HG03520 (cell line): ENCODE results near the gene ITPR1.

Experiments
- ATAC-seq: cut with Tn5 transposase; IDR thresholded peaks from one replicate; pipeline ENCODE4 v1.9.1; 2021; ENCODE audit warnings: mild to moderate bottlenecking, moderate library complexity; ENCODE audit not compliant: unreplicated experiment

ITPR1 gene

DNA sequence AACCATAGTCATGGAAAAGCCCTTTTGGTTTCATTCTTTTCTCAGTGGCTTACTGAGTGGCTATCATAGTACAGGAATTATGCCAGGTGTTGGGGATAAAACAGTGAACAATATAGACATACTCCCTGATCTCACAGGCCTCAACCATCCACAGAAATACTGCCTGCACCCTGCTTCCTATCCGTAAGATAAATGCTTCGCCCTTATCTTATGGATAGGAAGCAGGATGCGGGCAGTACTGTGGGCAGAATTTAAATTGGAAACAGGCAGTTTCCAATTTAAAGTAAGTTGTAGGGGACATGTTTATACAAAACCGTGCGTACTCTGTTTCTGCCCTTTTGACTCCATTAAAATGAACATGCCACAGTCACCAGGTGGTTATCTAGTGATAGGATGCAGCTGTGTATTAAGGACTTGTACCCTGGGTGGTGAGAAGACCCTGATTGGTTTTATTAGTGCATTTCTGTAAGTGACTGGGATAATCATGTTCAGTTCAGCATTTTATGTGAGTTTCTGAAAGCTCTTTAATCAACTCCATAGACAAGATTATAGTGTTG is 344.3 kb downstream of the ITPR1 start:
- ATAC-seq: no peak

DNA sequence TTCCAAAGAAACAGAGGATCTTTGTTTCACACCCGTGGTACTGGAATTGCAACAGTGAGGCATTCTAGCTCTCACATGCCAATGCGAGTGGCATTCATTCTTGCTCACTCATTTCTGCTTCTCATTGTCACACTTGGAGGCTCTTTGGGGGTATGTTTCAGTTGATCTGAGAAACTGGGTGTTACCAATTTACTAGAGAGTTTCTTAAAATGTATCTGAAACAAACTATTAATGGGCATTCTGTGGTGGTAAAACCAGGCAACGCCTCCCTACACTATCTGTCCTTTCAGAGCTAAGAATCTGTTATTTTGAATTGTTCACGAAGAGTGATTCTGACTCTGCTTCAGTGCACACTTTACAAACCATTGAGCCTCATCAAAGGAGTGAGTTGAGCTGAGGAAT is 345.5 kb downstream of the ITPR1 start:
- ATAC-seq: peak; percentile 50

DNA sequence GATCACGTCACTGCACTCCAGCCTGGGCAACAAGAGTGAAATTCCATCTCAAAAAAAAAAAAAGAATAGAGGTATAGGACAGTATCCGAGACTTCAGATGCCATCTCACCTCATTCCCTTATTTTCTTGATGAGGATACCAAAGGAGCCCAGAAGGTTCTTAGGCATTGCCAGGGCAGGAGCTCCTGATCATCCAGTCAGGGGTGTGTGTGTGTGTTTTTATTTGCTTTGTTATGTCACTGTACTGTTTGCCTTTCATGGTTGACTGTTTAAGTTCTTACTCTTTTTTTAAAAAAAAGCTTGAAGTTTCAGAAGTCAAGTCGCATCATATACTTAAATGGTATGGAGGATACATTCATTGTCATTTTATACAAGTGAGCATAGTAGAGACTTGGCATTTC is 346.1 kb downstream of the ITPR1 start:
- ATAC-seq: no peak

- ATAC-seq: no peak
Observed at GRCh38 chr3:4841225-4841624, 348.1 kb downstream of the ITPR1 start.

GRCh38 chr3:4841776-4842440 is 348.8 kb downstream of the ITPR1 start:
- no peak for ATAC-seq

- ATAC-seq: no peak
Observed at GRCh38 chr3:4843619-4844018, 350.5 kb downstream of the ITPR1 start.

DNA sequence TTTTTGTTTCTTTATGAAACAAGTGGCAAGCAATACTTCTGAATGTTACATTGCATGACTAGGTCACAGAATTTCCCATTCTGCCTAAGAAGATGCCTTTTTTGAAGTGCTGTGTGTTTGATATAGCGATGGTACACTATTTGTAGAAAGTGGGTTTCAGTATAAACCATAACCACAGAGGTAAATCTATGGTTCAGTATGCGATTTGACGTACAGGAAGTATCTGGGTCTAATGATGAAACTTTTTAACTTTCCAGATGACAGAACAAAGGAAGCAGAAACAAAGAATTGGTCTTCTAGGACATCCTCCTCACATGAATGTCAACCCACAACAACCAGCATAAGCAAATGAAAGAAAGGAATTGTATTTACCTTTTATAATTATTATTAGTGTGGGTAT is 352.7 kb downstream of the ITPR1 start:
- ATAC-seq: peak; percentile 67

- no peak for ATAC-seq
Observed at GRCh38 chr3:4846543-4846942, 353.4 kb downstream of the ITPR1 start.

DNA sequence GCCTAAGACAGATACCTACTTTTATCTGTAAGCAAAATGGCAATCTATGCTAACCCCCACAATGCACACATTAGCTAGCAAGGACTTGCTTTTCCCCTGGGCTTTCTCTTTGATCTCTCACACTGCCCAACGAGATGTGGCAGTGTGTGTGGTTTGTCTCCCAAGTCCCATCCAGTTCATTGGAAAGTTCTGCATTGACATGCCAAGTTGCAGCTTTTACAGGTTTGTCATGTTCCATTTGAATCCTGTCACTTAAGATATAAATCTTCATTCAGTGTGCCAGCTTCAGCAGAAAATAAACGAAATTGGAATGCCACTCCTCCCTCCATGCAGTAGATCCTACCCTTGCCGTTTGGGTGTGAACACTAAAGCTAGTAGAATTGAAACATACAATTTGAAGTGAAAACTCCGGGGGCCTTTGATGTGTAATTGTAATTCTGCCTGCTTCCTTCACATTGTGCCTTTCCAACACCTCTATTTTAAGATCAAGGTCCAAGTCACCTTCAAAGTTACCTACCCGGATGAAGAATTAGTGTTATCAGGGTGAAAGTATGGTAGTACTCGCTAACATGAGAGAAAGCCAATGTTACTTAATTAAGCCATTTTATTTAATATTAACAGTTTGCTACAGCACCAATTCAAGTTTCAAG is 355.2 kb downstream of the ITPR1 start:
- no peak for ATAC-seq

DNA sequence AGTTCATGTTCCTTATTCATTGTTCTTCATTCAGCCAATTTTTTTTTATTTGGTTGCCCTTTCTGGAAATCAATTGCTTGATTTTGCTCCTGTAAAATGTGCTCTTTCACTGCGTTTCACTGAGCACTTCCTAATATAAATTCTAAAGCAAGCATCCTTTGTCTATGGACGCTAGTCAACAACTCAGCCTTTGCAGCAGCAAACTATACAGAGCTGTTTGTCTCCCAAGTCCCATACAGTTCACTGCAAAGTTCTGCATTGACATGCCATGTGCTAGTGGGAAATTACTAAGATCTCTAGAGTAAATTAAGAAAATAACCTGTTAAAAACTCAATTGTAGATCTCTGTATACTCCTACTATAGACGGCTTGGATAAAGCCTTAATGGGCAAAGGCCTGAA is 356.0 kb downstream of the ITPR1 start:
- no peak for ATAC-seq

DNA sequence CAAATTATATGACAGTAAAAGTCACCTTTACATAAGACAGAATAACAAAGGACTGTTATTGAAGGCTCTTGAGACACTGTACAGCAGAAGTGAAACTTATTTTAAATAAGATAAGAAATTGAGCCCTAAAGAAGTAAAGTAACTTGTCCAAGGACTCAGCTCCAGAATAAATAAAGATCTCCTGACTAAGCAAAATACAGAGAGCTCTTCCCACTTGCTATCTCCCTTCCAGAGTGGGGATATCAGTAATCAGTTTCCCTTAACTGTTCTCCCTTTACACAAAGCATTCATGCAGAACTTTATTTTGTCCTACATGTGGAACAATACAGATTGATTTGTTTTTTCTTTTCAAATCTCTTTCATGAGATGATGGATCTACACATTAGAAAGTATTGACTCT is 356.6 kb downstream of the ITPR1 start:
- no peak for ATAC-seq

GRCh38 chr3:4850211-4850927 is 357.2 kb downstream of the ITPR1 start:
- ATAC-seq: peak; percentile 42

DNA sequence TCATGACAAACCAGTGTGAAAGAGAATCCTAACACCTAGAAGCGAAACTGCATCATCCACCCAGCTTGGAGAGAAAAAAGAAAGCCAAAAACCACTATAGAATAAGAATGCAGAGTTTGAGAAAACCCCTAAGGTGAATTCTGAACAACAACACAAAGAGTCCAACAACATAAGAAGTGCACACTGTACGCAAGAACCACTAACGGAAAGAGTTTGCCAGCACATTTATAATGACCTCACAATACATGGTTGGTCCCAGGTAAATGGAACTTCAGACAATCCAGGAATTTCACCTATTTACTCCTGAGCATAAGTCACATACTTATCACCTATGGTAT is 357.7 kb downstream of the ITPR1 start:
- peak; percentile 39 for ATAC-seq

DNA sequence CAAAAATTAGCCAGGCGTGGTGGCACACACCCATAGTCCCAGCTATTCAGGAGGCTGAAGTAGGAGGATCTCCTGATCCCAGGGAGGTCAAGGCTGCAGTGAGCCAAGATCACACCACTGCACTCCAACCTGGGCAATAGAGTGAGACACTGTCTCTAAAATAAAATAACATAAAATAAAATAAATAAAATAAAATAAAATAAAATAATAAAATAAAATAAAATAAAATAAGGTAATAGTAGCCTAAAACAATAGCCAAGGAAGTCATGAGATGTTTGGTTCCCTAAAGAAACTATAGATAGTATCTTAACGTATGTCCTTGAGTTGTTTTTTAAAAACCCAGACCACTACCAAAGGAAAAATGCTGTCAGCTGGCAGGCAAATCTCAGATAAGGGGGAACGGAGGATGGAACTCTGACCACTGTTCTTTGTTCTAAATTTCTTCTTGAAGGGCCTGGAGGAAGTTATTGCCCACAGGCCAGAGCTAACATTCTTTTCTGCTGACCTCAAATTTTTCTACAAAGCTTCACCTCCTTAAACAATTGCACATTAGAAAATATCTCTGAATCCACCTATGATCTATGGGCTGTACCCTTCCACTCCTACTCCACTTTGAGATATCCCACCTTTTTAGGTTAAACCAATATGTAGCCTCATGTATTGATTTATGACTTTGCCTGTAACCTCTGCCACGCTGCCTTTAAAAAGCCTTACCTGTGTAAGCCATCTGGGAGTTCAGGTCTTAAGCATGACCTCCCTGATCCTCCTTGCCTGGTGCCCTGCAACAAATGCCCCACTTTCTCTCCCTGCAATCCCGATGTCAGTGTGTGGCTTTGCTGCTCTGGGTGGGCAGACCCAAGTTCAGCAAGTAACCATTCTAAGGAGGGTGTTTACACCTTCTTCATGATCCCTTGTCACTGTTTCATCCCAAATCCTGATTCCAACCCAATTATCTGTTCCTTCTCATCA is 359.9 kb downstream of the ITPR1 start:
- no peak for ATAC-seq

DNA sequence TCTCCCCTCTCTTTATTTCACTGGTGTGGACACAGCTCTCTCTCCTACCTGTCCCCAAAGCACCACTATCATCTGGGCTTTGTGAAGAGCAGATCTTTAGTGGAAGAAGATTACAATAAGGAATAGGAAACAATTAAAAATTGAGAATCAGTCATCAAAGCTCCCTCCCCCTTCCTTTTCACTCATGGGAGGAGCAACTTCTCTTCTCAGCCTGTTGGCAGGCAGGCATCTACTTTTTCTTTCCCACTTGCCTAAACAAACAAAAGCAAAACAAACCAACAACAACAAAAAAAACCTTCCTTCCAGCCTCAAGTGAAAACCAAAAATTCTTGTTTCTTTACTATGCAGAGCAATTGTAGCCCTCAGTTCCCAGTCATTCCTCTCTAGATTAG is 360.6 kb downstream of the ITPR1 start:
- no peak for ATAC-seq

DNA sequence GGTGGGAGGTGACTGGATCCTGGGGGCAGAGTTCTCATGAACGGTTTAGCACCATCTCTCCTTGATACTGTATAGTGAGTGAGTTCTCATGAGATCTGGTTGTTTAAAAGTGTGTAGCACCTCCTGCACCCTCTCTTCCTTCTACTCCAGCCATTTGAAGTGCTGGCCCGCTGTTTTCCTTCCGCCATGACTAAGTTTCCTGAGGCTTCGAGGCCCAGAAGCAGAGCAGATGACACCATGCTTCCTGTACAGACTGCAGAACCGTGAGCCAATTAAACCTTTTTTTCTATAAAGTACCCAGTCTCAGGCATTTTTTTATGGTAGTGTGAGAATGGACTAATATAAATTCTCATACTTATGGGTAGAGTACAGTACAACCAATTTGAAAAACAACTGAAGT is 362.5 kb downstream of the ITPR1 start:
- no peak for ATAC-seq

DNA sequence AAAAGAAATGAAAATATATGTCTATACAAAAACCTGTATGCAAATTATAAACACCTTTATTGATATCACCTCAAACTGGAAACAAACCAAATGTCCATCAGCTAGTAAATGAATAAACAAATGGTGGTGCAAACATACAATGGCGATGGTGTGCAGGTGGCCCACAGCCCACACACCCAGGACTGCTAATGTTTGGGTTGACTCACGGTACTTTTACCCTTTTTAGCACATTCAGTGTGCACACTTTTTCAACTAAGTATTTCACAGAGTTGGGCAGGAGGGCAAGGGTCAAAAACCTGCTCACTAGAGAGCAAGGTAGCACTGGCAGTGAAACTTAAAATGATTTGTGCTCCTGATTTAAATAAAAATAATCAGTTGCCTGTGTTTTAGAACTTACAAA is 363.0 kb downstream of the ITPR1 start:
- no peak for ATAC-seq

- no peak for ATAC-seq
Observed at GRCh38 chr3:4856564-4856963, 363.4 kb downstream of the ITPR1 start.

- no peak for ATAC-seq
Observed at GRCh38 chr3:4856986-4857385, 363.8 kb downstream of the ITPR1 start.

DNA sequence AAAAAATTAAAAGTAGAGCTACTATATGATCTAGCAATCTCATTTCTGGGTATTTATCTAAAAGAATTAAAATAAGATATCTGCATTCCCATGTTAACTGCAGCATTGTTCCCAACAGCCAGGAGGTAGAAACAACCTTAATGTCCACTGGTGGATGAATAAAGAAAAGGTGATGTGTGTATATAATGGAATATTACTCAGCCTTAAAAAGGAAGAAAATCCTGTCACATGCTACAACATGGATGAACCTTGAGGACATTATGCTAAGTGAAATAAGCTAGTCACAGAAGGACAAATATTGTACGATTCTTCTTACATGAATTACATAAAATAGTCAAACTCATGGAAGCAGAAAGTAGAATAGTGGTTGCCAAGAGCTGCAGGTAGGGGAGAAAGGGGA is 366.6 kb downstream of the ITPR1 start:
- no peak for ATAC-seq

- ATAC-seq: no peak
Observed at GRCh38 chr3:4862973-4863372, 369.8 kb downstream of the ITPR1 start.
